K562 (cell line): ENCODE data around the gene DIPK1B. TPM values are rescaled to one million over a fixed set of nuclear protein-coding genes. Genes with fewer than 3 reads are reported as not detected.

Experiments used
- ELK1 ChIP-seq: sonication (generic); formaldehyde crosslinking; IDR thresholded peaks from 2 replicates; pipeline ENCODE4 v1.8.1; 2022; ENCODE audit warnings: missing genetic modification reagents
- GATAD2B ChIP-seq: fragments of 450-650 bp; IDR thresholded peaks from 2 replicates; pipeline ENCODE4 v1.6.1; 2017; ENCODE audit warnings: mild to moderate bottlenecking, borderline replicate concordance
- GTF2F1 ChIP-seq: IDR thresholded peaks from 2 replicates; pipeline ENCODE4 v1.6.1; 2011; ENCODE audit warnings: low read depth, low read length, improper control_type of control experiment
- HNRNPH1 ChIP-seq: fragments of 200-400 bp; formaldehyde crosslinking; optimal IDR thresholded peaks from 2 replicates; pipeline ENCODE3; 2017; ENCODE audit warnings: low read depth, mild to moderate bottlenecking, low read length, moderate library complexity
- KDM5B ChIP-seq: fragments of 200-600 bp; sonication (generic); IDR thresholded peaks from 2 replicates; pipeline ENCODE4 v1.6.1; 2012; ENCODE audit warnings: low read depth, mild to moderate bottlenecking, moderate library complexity, low read length, control low read depth, inconsistent platforms; ENCODE audit not compliant: insufficient replicate concordance
- MXI1 ChIP-seq: IDR thresholded peaks from 2 replicates; pipeline ENCODE4 v1.6.1; 2011; ENCODE audit warnings: low read depth, mild to moderate bottlenecking, improper control_type of control experiment, low read length
- PTBP1 ChIP-seq: fragments of 200-400 bp; formaldehyde crosslinking; IDR thresholded peaks from 2 replicates; pipeline ENCODE4 v1.6.1; 2017; ENCODE audit warnings: low read depth, low read length
- RBBP5 ChIP-seq: fragments of 200-600 bp; sonication (generic); IDR thresholded peaks from 2 replicates; pipeline ENCODE4 v1.6.1; 2012; ENCODE audit warnings: borderline replicate concordance, mild to moderate bottlenecking, low read length, control low read depth, inconsistent platforms; ENCODE audit not compliant: insufficient read depth, poor library complexity, severe bottlenecking
- RCOR1 ChIP-seq, 2 experiments: IDR thresholded peaks; 2 replicates each; pipeline ENCODE4 v1.6.1; 2012; ENCODE audit warnings: low read depth in 2 of 2, low read length in 2 of 2, borderline replicate concordance in 1 of 2, improper control_type of control experiment in 1 of 2
- TGIF2 ChIP-seq: sonication (generic); formaldehyde crosslinking; IDR thresholded peaks from 2 replicates; pipeline ENCODE4 v1.8.1; 2022; ENCODE audit warnings: mild to moderate bottlenecking, missing genetic modification reagents, moderate library complexity
- ZBTB40 ChIP-seq, 2 experiments: fragments of 450-650 bp in 1 of 2; sonication (generic) in 1 of 2; formaldehyde crosslinking in 1 of 2; IDR thresholded peaks; 2 replicates each; pipeline versions ENCODE4 v1.7.1 to v1.9.0; 2016 to 2022; ENCODE audit warnings: inconsistent platforms in 1 of 2, mild to moderate bottlenecking in 1 of 2, missing genetic modification reagents in 1 of 2
- ZFP91 ChIP-seq: sonication (generic); formaldehyde crosslinking; IDR thresholded peaks from 2 replicates; pipeline ENCODE4 v1.8.0; 2022; ENCODE audit warnings: mild to moderate bottlenecking, missing genetic modification reagents
- ZNF311 ChIP-seq: fragments of 250-450 bp; sonication (Bioruptor Pico); IDR thresholded peaks from 2 replicates; pipeline ENCODE4 v1.4.0; 2020; ENCODE audit warnings: mild to moderate bottlenecking, moderate library complexity
- ZNF551 ChIP-seq: fragments of 250-450 bp; sonication (Bioruptor Pico); IDR thresholded peaks from 2 replicates; pipeline ENCODE4 v1.5.0; 2021; ENCODE audit warnings: mild to moderate bottlenecking, moderate library complexity
- ZNF79 ChIP-seq: fragments of 250-450 bp; sonication (Bioruptor Pico); IDR thresholded peaks from 2 replicates; pipeline ENCODE4 v1.4.0; 2020; ENCODE audit warnings: low read depth, mild to moderate bottlenecking, moderate library complexity
- polyA plus RNA-seq, 8 experiments: library from polyadenylated mRNA; depleted of rRNA in 4 of 8; stranded (reverse) in 5 of 8; unstranded in 3 of 8; fragments of >200 nt; fragmentation: Nextera tagmentation in 2 of 8; fragmentation: Illumina TruSeq in 1 of 8; extraction: Ambion mirVana in 2 of 8; extraction: Trizol in 1 of 8; gene quantifications; 2 replicates each; pipeline versions ENCODE4 v1.2.1 to v1.2.3, GENCODE V29; 2011 to 2014; ENCODE audit warnings: inconsistent platforms in 1 of 8, missing spikeins in 1 of 8
- total RNA-seq, 7 experiments: library from RNA; depleted of rRNA in 6 of 7; stranded (reverse); fragments of >200 nt in 6 of 7; fragmentation: Illumina TruSeq in 2 of 7; extraction: Trizol in 2 of 7; gene quantifications; 2 replicates each; pipeline versions ENCODE4 v1.2.1 to v1.2.3, GENCODE V29; 2011 to 2021; ENCODE audit warnings: low replicate concordance in 1 of 7

Gene DIPK1B
- total and polyA plus RNA-seq, 9 of the 15 experiments (the other 6 are each of a cell fraction or from before 2014, with no cell fraction given), result 0.08 to 22.3 (median 5.9) TPM

GRCh38 chr9:136672431-136673087 lies 39.8 kb upstream of the DIPK1B start (continued):
- TF ChIP-seq ZBTB40 (IDR thresholded peaks at IDR 0.05), result no peak
- no peak for TF ChIP-seq ZBTB40 (CRISPR knock-in tag; IDR thresholded peaks at IDR 0.05)
- TF ChIP-seq RCOR1 (IDR thresholded peaks at IDR 0.05; ENCODE audit: borderline replicate concordance in 1 of 2, low read depth in 2 of 2, low read length in 2 of 2), result no peak
- no peak for TF ChIP-seq ELK1 (CRISPR knock-in tag)
- no peak for TF ChIP-seq ZNF79
- peak; percentile 13; the same call in 1 of the 2 replicates for TF ChIP-seq GATAD2B
- no peak for TF ChIP-seq GTF2F1
- TF ChIP-seq MXI1, result no peak
- no peak for TF ChIP-seq TGIF2 (CRISPR knock-in tag)
- TF ChIP-seq RBBP5, result no peak
- TF ChIP-seq ZFP91 (CRISPR knock-in tag), result no peak
- TF ChIP-seq KDM5B, result peak; percentile 35
- no peak for TF ChIP-seq ZNF311 (CRISPR knock-in tag)
- TF ChIP-seq ZNF551 (CRISPR knock-in tag), result peak; percentile 16; the same call in 1 of the 2 replicates
- no peak for TF ChIP-seq HNRNPH1
- no peak for TF ChIP-seq PTBP1
